ENCODE data around the gene RECQL.

The RECQL gene

DNA sequence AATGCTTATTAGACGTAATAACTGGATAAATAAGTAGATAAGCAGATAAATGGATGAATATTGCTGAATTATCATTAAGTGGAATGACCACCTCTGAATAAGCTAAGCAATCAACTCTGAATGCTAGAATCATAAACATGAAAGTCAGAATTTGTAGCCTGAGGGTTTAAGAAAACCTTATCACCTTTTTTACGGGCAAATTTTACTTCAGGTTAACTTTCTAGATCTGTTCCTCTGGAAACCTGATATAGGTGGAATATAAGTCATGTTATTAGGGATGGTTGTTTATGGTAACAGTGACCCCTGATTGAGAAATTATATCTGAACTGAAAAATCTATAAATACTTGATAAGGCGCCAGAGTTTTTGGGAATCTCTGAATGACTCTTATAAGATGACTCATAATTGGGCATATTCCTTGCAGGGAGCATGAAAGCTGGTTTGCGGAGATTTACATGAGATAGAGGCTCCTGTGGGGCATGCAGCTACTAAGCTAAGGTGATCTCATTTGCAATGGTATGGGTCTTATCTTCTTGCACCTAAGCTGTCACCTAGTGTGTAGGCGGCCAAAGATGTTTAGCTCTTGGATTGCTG, 36.7 kb upstream of the RECQL start:
- no peak overlapping the region for H3K27ac ChIP-seq
- H3K4me2 ChIP-seq: no peak overlapping the region
- no peaks in the 10 kb centered on the region for H3K9me3 ChIP-seq (replicated peaks in 1 of 11)
- H4K20me1 ChIP-seq: no peaks in the 10 kb centered on the region
- H3K36me3 ChIP-seq: no peaks in the 10 kb centered on the region
- 0 out of 20 replicates have a peak, but pooled peaks cover 0 to 6% (median 0%) of the 10 kb centered on the region in 10 experiments for H3K4me1 ChIP-seq
- no peaks in the 10 kb centered on the region for H3K27me3 ChIP-seq
- no peak overlapping the region for H3K4me3 ChIP-seq
- TF ChIP-seq Cebpa-rat (IDR thresholded peaks at IDR 0.05): no peak
- no peak overlapping the region for H3K9ac ChIP-seq

- H3K4me2 ChIP-seq: peak overlapping the region in 2 of 11 experiments; percentile 27 to 34; a peak in 1 of 22 replicates
- no peak for TF ChIP-seq Cebpa-rat (IDR thresholded peaks at IDR 0.05)
Observed at GRCh38 chr12:21529456-21529855, 28.0 kb upstream of the RECQL start.

DNA sequence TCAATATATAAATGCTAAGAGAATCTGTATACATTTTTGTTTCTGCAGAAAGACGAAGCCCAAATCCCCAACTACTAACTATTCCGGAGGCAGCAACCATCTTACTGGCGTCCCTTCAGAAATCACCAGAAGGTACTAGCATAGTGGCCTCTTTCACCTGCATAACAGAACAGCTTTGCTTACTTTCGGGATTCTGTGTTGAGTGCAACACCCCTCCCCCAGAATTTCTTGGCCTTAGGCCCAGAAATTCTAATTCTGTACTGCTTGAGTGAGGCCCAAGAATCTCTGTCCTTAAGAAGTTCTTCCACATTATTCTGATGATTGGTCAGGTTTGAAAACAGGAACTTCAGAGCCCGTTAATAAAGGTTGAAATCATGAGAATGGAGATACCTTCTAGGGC, 27.5 kb upstream of the RECQL start:
- TF ChIP-seq Cebpa-rat (IDR thresholded peaks at IDR 0.05): no peak
- H4K20me1 ChIP-seq: no peaks in the 10 kb centered on the region
- H3K4me3 ChIP-seq: no peak overlapping the region
- H3K4me2 ChIP-seq: peak overlapping the region in 2 of 11 experiments; percentile 27 to 34; a peak in 2 of 22 replicates
- peaks cover 5 to 41% (median 24%) of the 10 kb centered on the region in 10 experiments; a peak in 17 of 20 replicates for H3K4me1 ChIP-seq
- H3K9ac ChIP-seq: no peak overlapping the region
- no peak overlapping the region for H3K27ac ChIP-seq
- no peaks in the 10 kb centered on the region for H3K36me3 ChIP-seq
- H3K27me3 ChIP-seq: peaks cover 0 to 8% (median 0%) of the 10 kb centered on the region in 11 experiments; a peak in 2 of 22 replicates
- H3K9me3 ChIP-seq (replicated peaks in 1 of 11): peaks cover 0 to 18% (median 8%) of the 10 kb centered on the region in 11 experiments; a peak in 13 of 22 replicates

More at GRCh38 chr12:21529456-21529855, 28.0 kb upstream of the RECQL start:
- peaks cover 5 to 41% (median 24%) of the 10 kb centered on the region in 10 experiments; a peak in 17 of 20 replicates for H3K4me1 ChIP-seq
- H3K9ac ChIP-seq: no peak overlapping the region
- H4K20me1 ChIP-seq: no peaks in the 10 kb centered on the region
- peaks cover 0 to 13% (median 8%) of the 10 kb centered on the region in 11 experiments; a peak in 12 of 22 replicates for H3K9me3 ChIP-seq (replicated peaks in 1 of 11)
- peaks cover 0 to 8% (median 0%) of the 10 kb centered on the region in 11 experiments; a peak in 2 of 22 replicates for H3K27me3 ChIP-seq
- no peak overlapping the region for H3K4me3 ChIP-seq
- H3K36me3 ChIP-seq: no peaks in the 10 kb centered on the region
- H3K27ac ChIP-seq: no peak overlapping the region

- Histone ChIP-seq H3K27ac (peak overlapping the region in 1 of 11 experiments; percentile 47; a peak in 1 of 22 replicates), H4K20me1 (no peaks in the 10 kb centered on the region), H3K4me3 (peak overlapping the region; percentile 30 to 58 (median 48); a peak in 19 of 20 replicates), H3K27me3 (peaks cover 0 to 8% (median 0%) of the 10 kb centered on the region in 11 experiments; a peak in 2 of 22 replicates), H3K9ac (peak overlapping the region in 6 of 11 experiments; percentile 13 to 56 (median 38); a peak in 7 of 22 replicates), H3K4me2 (peak overlapping the region; percentile 64 to 81 (median 72)), H3K4me1 (peaks cover 5 to 41% (median 24%) of the 10 kb centered on the region in 10 experiments; a peak in 17 of 20 replicates), H3K9me3 (replicated peaks in 1 of 11) (peaks cover 0 to 22% (median 10%) of the 10 kb centered on the region in 11 experiments; a peak in 13 of 22 replicates), H3K36me3 (no peaks in the 10 kb centered on the region)
- no peak for TF ChIP-seq Cebpa-rat (IDR thresholded peaks at IDR 0.05)
Observed at GRCh38 chr12:21527451-21528180, 26.2 kb upstream of the RECQL start.

DNA sequence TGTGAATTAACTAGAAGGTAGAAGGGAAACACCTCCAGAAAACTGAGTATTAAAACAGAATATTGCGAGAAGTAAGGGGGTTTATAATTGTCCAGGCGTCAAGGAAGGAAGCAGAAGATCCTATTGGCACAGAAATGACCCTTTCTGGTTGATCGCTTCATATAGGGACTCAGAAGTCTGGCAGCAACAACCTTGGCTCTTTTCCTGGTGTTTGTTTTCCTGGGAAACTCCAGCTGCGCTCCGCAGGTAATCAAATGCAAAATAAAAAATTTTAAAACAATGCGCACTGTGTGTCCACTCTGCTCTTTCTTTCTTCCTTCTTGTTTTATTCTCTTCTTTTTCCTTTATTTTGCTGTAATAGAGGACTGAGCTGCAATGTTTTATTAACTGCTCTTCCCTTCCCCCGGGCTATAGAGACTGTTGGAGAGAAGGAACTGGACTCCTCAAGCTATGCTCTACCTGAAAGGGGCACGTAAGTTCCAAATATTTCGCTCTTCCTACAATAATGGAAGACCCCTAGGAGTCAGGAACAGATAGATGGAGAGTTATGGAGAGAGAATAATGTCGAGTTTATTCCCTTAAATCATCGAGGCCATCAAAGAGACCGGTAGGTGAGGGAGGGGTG, 25.4 kb upstream of the RECQL start:
- peak overlapping the region in 1 of 10 experiments; percentile 48; a peak in 2 of 20 replicates for H3K4me3 ChIP-seq

DNA sequence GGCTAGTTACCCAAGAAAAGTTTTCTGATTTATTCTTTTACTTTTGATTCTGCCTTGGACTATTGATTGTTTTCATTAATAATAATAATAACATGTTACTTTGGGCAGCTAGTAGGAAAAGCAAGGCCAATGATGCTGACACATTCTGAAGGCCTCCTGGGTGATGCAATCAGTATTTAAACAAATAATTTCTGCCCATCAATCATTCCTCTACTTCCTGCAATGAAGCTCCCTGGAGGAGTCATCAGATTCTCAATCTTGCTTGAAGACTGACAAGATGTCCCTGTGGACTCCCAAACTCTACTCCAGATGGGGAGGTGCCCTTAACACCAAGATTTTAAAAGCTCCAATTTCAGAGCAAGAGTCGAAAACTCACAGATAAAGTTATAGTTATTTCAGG, 24.6 kb upstream of the RECQL start, which contains the start of gene SPX:
Gene SPX (plus strand): TSS at position 244 of the 400 bp plus-strand sequence. CDS start 177 bp downstream, outside the sequence.
- H3K4me2 ChIP-seq: peak within 1 kb of the TSS in 10 of 11 experiments; percentile 11 to 81 (median 67); a peak in 15 of 22 replicates
- no peaks in the 10 kb centered on the region for H4K20me1 ChIP-seq
- peak within 1 kb of the TSS in 1 of 10 experiments; percentile 48; a peak in 2 of 20 replicates for H3K4me3 ChIP-seq
- H3K27me3 ChIP-seq: peaks cover 0 to 8% (median 0%) of the 10 kb centered on the region in 11 experiments; a peak in 2 of 22 replicates
- peak in 2 of 11 experiments; percentile 14 to 66; a peak in 1 of 22 replicates for TF ChIP-seq Cebpa-rat (IDR thresholded peaks at IDR 0.05)
- H3K36me3 ChIP-seq: no peaks in the 10 kb centered on the region
- H3K9ac ChIP-seq: no peak within 1 kb of the TSS
- peak within 1 kb of the TSS in 2 of 11 experiments; percentile 3 to 44; a peak in 3 of 22 replicates for H3K27ac ChIP-seq
- H3K4me1 ChIP-seq: peaks cover 5 to 41% (median 24%) of the 10 kb centered on the region in 10 experiments; a peak in 17 of 20 replicates
- H3K9me3 ChIP-seq (replicated peaks in 1 of 11): peaks cover 0 to 22% (median 10%) of the 10 kb centered on the region in 11 experiments; a peak in 13 of 22 replicates

More for the DNA sequence above, 25.4 kb upstream of the RECQL start:
- Histone ChIP-seq H4K20me1 (no peaks in the 10 kb centered on the region), H3K9ac (no peak overlapping the region), H3K36me3 (no peaks in the 10 kb centered on the region), H3K27me3 (peaks cover 0 to 8% (median 0%) of the 10 kb centered on the region in 11 experiments; a peak in 2 of 22 replicates), H3K27ac (no peak overlapping the region), H3K4me2 (peak overlapping the region in 9 of 11 experiments; percentile 64 to 81 (median 70); a peak in 14 of 22 replicates), H3K9me3 (replicated peaks in 1 of 11) (peaks cover 0 to 22% (median 10%) of the 10 kb centered on the region in 11 experiments; a peak in 13 of 22 replicates), H3K4me1 (peaks cover 5 to 41% (median 24%) of the 10 kb centered on the region in 10 experiments; a peak in 17 of 20 replicates)
- TF ChIP-seq Cebpa-rat (IDR thresholded peaks at IDR 0.05): no peak

DNA sequence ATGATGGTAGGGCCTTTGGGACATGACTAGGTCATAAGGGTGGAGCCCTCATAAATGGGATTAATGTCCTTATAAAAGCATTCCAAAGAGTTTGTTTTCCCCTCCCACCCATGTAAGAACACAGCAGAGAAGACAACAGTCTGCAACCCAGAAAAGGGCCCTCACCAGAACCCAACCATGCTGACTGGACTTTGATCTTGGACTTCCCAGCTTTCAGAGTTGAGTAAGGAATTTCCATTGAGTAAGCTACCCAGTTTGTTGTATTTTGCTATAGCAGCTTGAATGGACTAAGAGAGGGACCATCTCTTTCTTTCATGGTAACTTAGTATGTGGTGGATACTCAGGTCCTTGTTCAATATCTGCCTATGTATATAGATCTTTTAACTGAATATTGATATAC, 21.7 kb upstream of the RECQL start:
- Histone ChIP-seq H3K27ac (no peak overlapping the region), H3K4me1 (peaks cover 5 to 32% (median 24%) of the 10 kb centered on the region in 10 experiments; a peak in 17 of 20 replicates), H3K36me3 (peaks cover 0 to 16% (median 8%) of the 10 kb centered on the region in 11 experiments; a peak in 10 of 22 replicates), H3K9me3 (replicated peaks in 1 of 11) (peaks cover 0 to 22% (median 10%) of the 10 kb centered on the region in 11 experiments; a peak in 13 of 22 replicates), H4K20me1 (no peaks in the 10 kb centered on the region), H3K9ac (no peak overlapping the region), H3K4me3 (no peak overlapping the region), H3K27me3 (peaks cover 0 to 8% (median 0%) of the 10 kb centered on the region in 11 experiments; a peak in 2 of 22 replicates), H3K4me2 (no peak overlapping the region)
- no peak for TF ChIP-seq Cebpa-rat (IDR thresholded peaks at IDR 0.05)

GRCh38 chr12:21521541-21521940, 20.1 kb upstream of the RECQL start:
- no peaks in the 10 kb centered on the region for H3K27me3 ChIP-seq
- no peaks in the 10 kb centered on the region for H4K20me1 ChIP-seq
- peaks cover 0 to 10% (median 7%) of the 10 kb centered on the region in 11 experiments; a peak in 4 of 22 replicates for H3K9me3 ChIP-seq (replicated peaks in 1 of 11)
- peaks cover 3 to 16% (median 13%) of the 10 kb centered on the region in 10 experiments; a peak in 15 of 20 replicates for H3K4me1 ChIP-seq
- no peak overlapping the region for H3K27ac ChIP-seq
- no peak overlapping the region for H3K4me3 ChIP-seq
- no peak overlapping the region for H3K4me2 ChIP-seq
- no peak for TF ChIP-seq Cebpa-rat (IDR thresholded peaks at IDR 0.05)
- H3K9ac ChIP-seq: no peak overlapping the region
- H3K36me3 ChIP-seq: peaks cover 0 to 30% (median 16%) of the 10 kb centered on the region in 11 experiments; a peak in 16 of 22 replicates

Measured in BLaER1 treated with 17β-estradiol and CSF1 and Interleukin-3, amounts not matched to agents 10 nM and 100 nM (cell line).